CD8-positive, alpha-beta memory T cell (primary cell): ENCODE results near the gene BRK1. TPM values are rescaled to one million over a fixed set of nuclear protein-coding genes. Genes with fewer than 3 reads are reported as not detected.
"Not testable (repeated sequence)": the region's sequence is repeated elsewhere in the genome, so short reads cannot be mapped to it uniquely, and the experiment has no call there.

Source experiments
- CTCF ChIA-PET: fragments of 350-600 bp; sonication (Branson Sonifier 250); formaldehyde crosslinking; loops from one replicate; lab custom pipeline; 2021; ENCODE audit warnings: antibody characterized with exemption; lab: Charles Lee
- POLR2A ChIA-PET: fragments of 350-600 bp; sonication (Branson Sonifier 250); formaldehyde crosslinking; loops from one replicate; lab custom pipeline; 2021; ENCODE audit warnings: antibody characterized with exemption; lab: Charles Lee
- DNase-seq, 5 donors: peaks; one replicate each; pipeline versions ENCODE4 v3.0.0 to v3.0.0-alpha.2; 2020 to 2022; ENCODE audit warnings: mixed read lengths in 1 of 5
- H3K27ac ChIP-seq: one replicate; pipeline ENCODE4 v1.7.0; 2013; ENCODE audit warnings: low read depth, mild to moderate bottlenecking, low read length, moderate library complexity
- H3K27me3 ChIP-seq: 2 replicates; pipeline ENCODE4 v1.7.0; 2013; ENCODE audit warnings: low read length, mild to moderate bottlenecking; ENCODE audit not compliant: insufficient read depth, poor library complexity, severe bottlenecking
- H3K36me3 ChIP-seq: 2 replicates; pipeline ENCODE4 v1.7.0; 2013; ENCODE audit warnings: mild to moderate bottlenecking, low read length, moderate library complexity; ENCODE audit not compliant: insufficient read depth
- H3K4me1 ChIP-seq: 2 replicates; pipeline ENCODE4 v1.7.0; 2013; ENCODE audit warnings: mild to moderate bottlenecking, low read length, moderate library complexity; ENCODE audit not compliant: insufficient read depth
- H3K4me3 ChIP-seq: 2 replicates; pipeline ENCODE4 v1.7.0; 2013; ENCODE audit warnings: mild to moderate bottlenecking, low read length
- H3K9me3 ChIP-seq: 2 replicates; pipeline ENCODE4 v1.7.0; 2013; ENCODE audit warnings: mild to moderate bottlenecking, low read length
- H3K27ac Mint-ChIP-seq, 8 donors: one replicate each; pipeline ENCODE4 v1.8.0; 2020 to 2021; ENCODE audit warnings: mixed read lengths in 8 of 8, mild to moderate bottlenecking in 6 of 8, inconsistent platforms in 3 of 8, moderate library complexity in 3 of 8
- H3K27me3 Mint-ChIP-seq, 2 donors: one replicate each; pipeline ENCODE4 v1.8.0; 2020 to 2021; ENCODE audit warnings: mixed read lengths in 2 of 2, mild to moderate bottlenecking in 1 of 2, moderate library complexity in 1 of 2
- H3K36me3 Mint-ChIP-seq, 3 donors: one replicate each; pipeline ENCODE4 v1.8.0; 2020 to 2021; ENCODE audit warnings: mixed read lengths in 3 of 3, inconsistent platforms in 1 of 3, mild to moderate bottlenecking in 1 of 3
- H3K4me1 Mint-ChIP-seq, 3 donors: one replicate each; pipeline ENCODE4 v1.8.0; 2020 to 2021; ENCODE audit warnings: mixed read lengths in 3 of 3, inconsistent platforms in 1 of 3, mild to moderate bottlenecking in 1 of 3
- H3K4me3 Mint-ChIP-seq, 7 donors: one replicate each; pipeline ENCODE4 v1.8.0; 2020 to 2021; ENCODE audit warnings: mixed read lengths in 7 of 7, mild to moderate bottlenecking in 6 of 7, moderate library complexity in 4 of 7, inconsistent platforms in 2 of 7
- H3K9me3 Mint-ChIP-seq, 5 donors: one replicate each; pipeline ENCODE4 v1.8.0; 2020 to 2022; ENCODE audit warnings: mixed read lengths in 5 of 5, mild to moderate bottlenecking in 3 of 5, moderate library complexity in 2 of 5, inconsistent platforms in 1 of 5
- polyA plus RNA-seq: library from polyadenylated mRNA; unstranded; fragments of 300-500 nt; fragmentation: Illumina TruSeq; gene quantifications from one replicate; pipeline ENCODE4 v1.2.3, GENCODE V29; 2021
- total RNA-seq, 2 experiments: library from RNA; stranded (reverse); gene quantifications; one replicate each; pipeline ENCODE4 v1.2.3, GENCODE V29; 2021

The BRK1 gene
- total and polyA plus RNA-seq, 3 experiments from 2014 or later: 105 to 230 (median 106) TPM

DNA sequence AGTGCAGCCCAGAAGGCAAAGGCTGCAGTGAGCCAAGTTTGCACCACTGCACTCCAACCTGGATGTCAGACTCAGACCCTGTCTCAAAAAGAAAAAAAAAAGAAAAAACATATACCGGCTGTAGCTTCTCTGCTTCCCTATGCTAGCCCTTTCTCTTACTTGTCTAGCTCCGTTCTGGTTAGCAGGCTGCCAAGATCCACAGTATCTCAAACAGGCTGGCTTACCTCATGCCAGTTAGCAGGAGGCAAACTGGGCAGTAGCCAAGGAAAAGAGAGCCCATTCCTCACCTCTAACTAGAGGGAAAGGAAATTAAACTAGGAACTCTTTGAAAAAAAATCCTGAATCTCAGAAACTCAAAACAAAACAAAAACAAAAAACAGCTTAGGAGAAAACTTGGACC lies 24.1 kb upstream of the BRK1 start:
- H3K27ac ChIP-seq, H3K9me3 Mint-ChIP-seq, H3K9me3 ChIP-seq, H3K27me3 ChIP-seq, H3K27me3 Mint-ChIP-seq, H3K4me3 ChIP-seq, H3K4me3 Mint-ChIP-seq, H3K4me1 Mint-ChIP-seq, DNase-seq, CTCF ChIA-PET, POLR2A ChIA-PET, H3K27ac Mint-ChIP-seq, H3K4me1 ChIP-seq: not testable (repeated sequence)
- H3K36me3 Mint-ChIP-seq: peaks cover 5 to 48% (median 13%) of the 10 kb centered on the region in 3 donors
- peaks cover 14% of the 10 kb centered on the region for H3K36me3 ChIP-seq

DNA sequence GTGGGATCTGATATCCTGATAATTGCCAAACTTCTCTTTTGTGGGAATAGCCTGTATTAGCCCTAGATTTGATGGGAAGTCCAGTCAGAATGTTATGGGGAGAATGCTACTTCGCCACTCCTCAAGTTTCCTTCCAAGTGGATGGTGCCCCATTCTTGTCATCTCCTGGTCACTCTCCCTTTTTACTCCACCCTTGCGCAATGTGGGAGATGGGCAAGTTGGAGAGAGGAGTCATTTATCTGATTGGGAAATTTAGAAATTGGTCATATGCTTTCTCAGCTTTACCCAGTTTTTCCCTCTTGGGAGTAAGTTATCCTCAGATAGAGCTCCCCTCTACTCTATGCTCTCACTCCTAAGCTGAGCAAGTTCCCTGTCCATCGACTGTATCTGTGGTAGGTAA lies 21.8 kb upstream of the BRK1 start:
- Histone ChIP-seq H3K36me3 (peaks cover 14% of the 10 kb centered on the region), H3K27me3 (no peaks in the 10 kb centered on the region), H3K27ac (no peak overlapping the region), H3K4me1 (no peaks in the 10 kb centered on the region), H3K9me3 (no peaks in the 10 kb centered on the region), H3K4me3 (no peak overlapping the region)
- H3K27me3 Mint-ChIP-seq: no peaks in the 10 kb centered on the region
- CTCF ChIA-PET: no interaction called here
- H3K4me3 Mint-ChIP-seq: no peak overlapping the region
- POLR2A ChIA-PET: no interaction called here
- no peaks in the 10 kb centered on the region for H3K4me1 Mint-ChIP-seq
- no peak for DNase-seq
- H3K9me3 Mint-ChIP-seq: no peaks in the 10 kb centered on the region
- H3K36me3 Mint-ChIP-seq: peaks cover 5 to 41% (median 14%) of the 10 kb centered on the region in 3 donors
- no peak overlapping the region for H3K27ac Mint-ChIP-seq

- H3K27ac Mint-ChIP-seq: no peak overlapping the region
- H3K27me3 Mint-ChIP-seq: no peaks in the 10 kb centered on the region
- Histone ChIP-seq H3K27me3 (no peaks in the 10 kb centered on the region), H3K9me3 (no peaks in the 10 kb centered on the region), H3K4me3 (no peak overlapping the region), H3K36me3 (no peaks in the 10 kb centered on the region), H3K27ac (no peak overlapping the region), H3K4me1 (no peaks in the 10 kb centered on the region)
- no peaks in the 10 kb centered on the region for H3K9me3 Mint-ChIP-seq
- no peak for DNase-seq
- H3K36me3 Mint-ChIP-seq: peaks cover 0 to 22% (median 4%) of the 10 kb centered on the region in 3 donors
- H3K4me3 Mint-ChIP-seq: no peak overlapping the region
- no peaks in the 10 kb centered on the region for H3K4me1 Mint-ChIP-seq
- ChIA-PET CTCF (no interaction called here), POLR2A (no interaction called here)
Measured at GRCh38 chr3:10099041-10099440, 16.4 kb upstream of the BRK1 start.

- no peak for DNase-seq
- no peak overlapping the region for H3K4me3 ChIP-seq
- Mint-ChIP-seq H3K27ac (no peak overlapping the region), H3K36me3 (peaks cover 0 to 3% (median 0%) of the 10 kb centered on the region in 3 donors), H3K4me1 (no peaks in the 10 kb centered on the region), H3K4me3 (no peak overlapping the region), H3K27me3 (peaks cover 0 to 3% of the 10 kb centered on the region in 2 donors), H3K9me3 (no peaks in the 10 kb centered on the region)
- H3K27me3 ChIP-seq: no peaks in the 10 kb centered on the region
- H3K9me3 ChIP-seq: no peaks in the 10 kb centered on the region
- no peaks in the 10 kb centered on the region for H3K36me3 ChIP-seq
- H3K4me1 ChIP-seq: no peaks in the 10 kb centered on the region
- no peak overlapping the region for H3K27ac ChIP-seq
- ChIA-PET POLR2A (no interaction called here), CTCF (no interaction called here)
Measured at GRCh38 chr3:10106919-10107318, 8.6 kb upstream of the BRK1 start.

DNA sequence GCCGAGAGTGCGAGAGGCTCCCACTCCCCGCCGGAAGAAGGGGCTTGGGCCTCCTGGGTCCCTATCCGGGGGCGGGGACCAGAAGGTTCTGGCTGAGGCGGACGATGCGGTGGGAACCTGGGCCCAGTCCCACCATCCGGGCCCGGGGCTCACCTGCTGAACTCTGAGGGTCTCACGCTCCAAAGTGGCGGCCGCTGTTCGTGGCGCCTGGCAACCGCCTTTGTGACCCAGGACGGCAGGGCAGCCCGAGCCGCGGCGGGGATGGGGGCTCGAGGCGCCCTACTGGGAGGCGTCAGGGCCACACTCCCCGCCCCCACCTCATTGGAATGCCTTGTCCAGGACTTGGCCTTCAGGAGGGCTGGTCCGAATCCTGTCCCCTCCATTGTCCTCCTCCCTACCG lies 7.4 kb upstream of the BRK1 start, which contains the start of gene FANCD2OS:
Gene FANCD2OS (minus strand): TSS at position 165 of the 400 bp plus-strand sequence. CDS start 3,481 bp downstream, outside the sequence.
- Mint-ChIP-seq H3K4me1 (no peaks in the 10 kb centered on the region), H3K4me3 (no peak within 1 kb of the TSS), H3K27me3 (peaks cover 0 to 3% of the 10 kb centered on the region in 2 donors), H3K36me3 (peaks cover 0 to 3% (median 0%) of the 10 kb centered on the region in 3 donors), H3K27ac (peak within 1 kb of the TSS in 2 of 8 donors; percentile 81 to 84), H3K9me3 (no peaks in the 10 kb centered on the region)
- Histone ChIP-seq H3K36me3 (no peaks in the 10 kb centered on the region), H3K4me1 (no peaks in the 10 kb centered on the region), H3K4me3 (no peak within 1 kb of the TSS), H3K9me3 (no peaks in the 10 kb centered on the region), H3K27me3 (no peaks in the 10 kb centered on the region), H3K27ac (no peak within 1 kb of the TSS)
- POLR2A ChIA-PET: no interaction called here
- no peak for DNase-seq
- CTCF ChIA-PET: no interaction called here

GRCh38 chr3:10116138-10116460 lies 624 bp downstream of the BRK1 start:
- Histone ChIP-seq H3K4me3 (peak overlapping the region; percentile 96), H3K27me3 (no peaks in the 10 kb centered on the region), H3K9me3 (no peaks in the 10 kb centered on the region), H3K27ac (peak overlapping the region; percentile 82), H3K36me3 (no peaks in the 10 kb centered on the region), H3K4me1 (peaks cover 34% of the 10 kb centered on the region)
- Mint-ChIP-seq H3K36me3 (peaks cover 0 to 30% (median 0%) of the 10 kb centered on the region in 3 donors), H3K27me3 (no peaks in the 10 kb centered on the region), H3K4me1 (peaks cover 40 to 53% (median 50%) of the 10 kb centered on the region in 3 donors), H3K9me3 (no peaks in the 10 kb centered on the region), H3K27ac (peak overlapping the region; percentile 87 to 100 (median 98)), H3K4me3 (peak overlapping the region; percentile 90 to 100 (median 99))
- ChIA-PET POLR2A (interaction anchor here (0.9 kb wide), 1 partner anchor 132 kb away, joined by 3 read pairs; the partner anchor contains the start of gene TATDN2), CTCF (interaction anchor here (1.1 to 2.0 kb wide), 2 partner anchors 10 to 13 kb away, joined by 3 to 4 read pairs; no protein-coding TSS in a partner anchor)
- DNase-seq: peak in 1 of 5 donors; percentile 3

- peaks cover 43 to 57% (median 54%) of the 10 kb centered on the region in 3 donors for H3K4me1 Mint-ChIP-seq
- H3K27me3 Mint-ChIP-seq: no peaks in the 10 kb centered on the region
- Histone ChIP-seq H3K9me3 (no peaks in the 10 kb centered on the region), H3K4me1 (peaks cover 34% of the 10 kb centered on the region), H3K27ac (no peak overlapping the region), H3K36me3 (no peaks in the 10 kb centered on the region), H3K4me3 (peak overlapping the region; percentile 96), H3K27me3 (no peaks in the 10 kb centered on the region)
- peak overlapping the region; percentile 27 to 100 (median 99) for H3K4me3 Mint-ChIP-seq
- no peaks in the 10 kb centered on the region for H3K9me3 Mint-ChIP-seq
- peaks cover 0 to 34% (median 0%) of the 10 kb centered on the region in 3 donors for H3K36me3 Mint-ChIP-seq
- DNase-seq: no peak
- POLR2A ChIA-PET: interaction anchor here (0.7 to 0.9 kb wide), 2 partner anchors 63 to 131 kb away, joined by 3 to 4 read pairs; partner anchors contain the start of gene TATDN2
- H3K27ac Mint-ChIP-seq: peak overlapping the region in 6 of 8 donors; percentile 87 to 100 (median 98)
- CTCF ChIA-PET: interaction anchor here (0.9 to 2.0 kb wide), 5 partner anchors 10 to 184 kb away, joined by 3 to 4 read pairs (median 3); no protein-coding TSS in a partner anchor
Measured at GRCh38 chr3:10116928-10117327, 1.5 kb downstream of the BRK1 start.

- Mint-ChIP-seq H3K4me3 (peak overlapping the region in 1 of 7 donors; percentile 73), H3K4me1 (peaks cover 50 to 69% (median 67%) of the 10 kb centered on the region in 3 donors), H3K27ac (peak overlapping the region in 2 of 8 donors; percentile 18 to 21), H3K9me3 (no peaks in the 10 kb centered on the region), H3K36me3 (peaks cover 0 to 48% (median 5%) of the 10 kb centered on the region in 3 donors), H3K27me3 (no peaks in the 10 kb centered on the region)
- DNase-seq: no peak
- Histone ChIP-seq H3K9me3 (no peaks in the 10 kb centered on the region), H3K36me3 (peaks cover 2% of the 10 kb centered on the region), H3K4me1 (peaks cover 34% of the 10 kb centered on the region), H3K4me3 (no peak overlapping the region), H3K27me3 (no peaks in the 10 kb centered on the region), H3K27ac (no peak overlapping the region)
- CTCF ChIA-PET: no interaction called here
- POLR2A ChIA-PET: no interaction called here
Measured at GRCh38 chr3:10119376-10119775, 3.9 kb downstream of the BRK1 start.
